ENCODE data around the gene PDE6A. TPM values are rescaled to one million over a fixed set of nuclear protein-coding genes. Genes with fewer than 3 reads are reported as not detected.

The PDE6A gene
- total and polyA plus RNA-seq, 2 of the 8 experiments (the other 6 are each of a cell fraction or from before 2014, with no cell fraction given) = not detected

GRCh38 chr5:149824120-149824519, 120.5 kb downstream of the PDE6A start (continued):
- TF ChIP-seq CHD7 (IDR thresholded peaks at IDR 0.05; ENCODE audit: insufficient replicate concordance, low read length) (no peak), SUZ12 (IDR thresholded peaks at IDR 0.05; ENCODE audit: low read length) (no peak)
